NCI-H2196 treated with DMSO at 0.1 percent for 48 hours (cell line): ENCODE measurements around the gene GMPS.
"Not testable (repeated sequence)": the region's sequence is repeated elsewhere in the genome, so short reads cannot be mapped to it uniquely, and the experiment has no call there.

Experiments
- DNase-seq: peaks from one replicate; lab custom pipeline; 2025; ENCODE audit not compliant: unreplicated experiment; lab: John Stamatoyannopoulos, UW

GMPS gene

DNA sequence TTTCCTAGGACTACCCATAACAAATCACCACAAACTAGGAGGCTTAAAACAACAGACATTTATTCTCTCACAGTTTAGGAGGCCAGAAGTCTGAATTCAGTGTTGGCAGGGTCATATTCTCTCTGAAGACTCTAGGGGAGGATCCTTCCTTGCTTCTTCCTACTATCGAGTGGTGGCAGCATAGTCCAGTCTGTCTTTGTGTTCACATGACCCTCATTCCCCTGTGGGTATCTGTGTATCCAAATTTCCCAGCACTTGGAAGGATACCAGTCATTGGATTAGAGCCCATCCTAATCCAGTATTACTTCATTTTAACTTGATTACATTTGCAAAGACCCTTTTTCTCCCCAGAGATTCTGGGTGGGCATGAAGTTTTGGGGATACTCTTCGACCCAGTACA is 63.8 kb downstream of the GMPS start:
- DNase-seq: no peak

DNA sequence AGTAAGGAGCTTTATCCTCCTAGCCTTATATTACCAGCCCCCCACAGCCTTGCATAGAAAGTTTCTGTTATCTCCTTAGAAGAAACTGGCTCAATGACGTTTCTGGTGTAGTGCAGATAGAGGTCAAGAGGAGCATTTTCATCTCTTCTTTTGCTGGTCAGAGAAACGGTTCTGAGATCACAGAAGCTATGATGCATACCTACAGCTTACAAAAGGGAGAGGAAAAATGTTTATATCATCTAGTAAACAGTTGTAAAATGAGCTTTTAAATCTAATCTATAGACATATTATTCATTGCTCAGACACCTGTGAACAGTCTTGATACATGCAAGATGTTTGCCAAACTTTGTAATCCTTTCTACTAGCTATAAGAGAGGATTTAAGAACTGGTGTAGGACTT is 68.0 kb downstream of the GMPS start:
- no peak for DNase-seq

DNA sequence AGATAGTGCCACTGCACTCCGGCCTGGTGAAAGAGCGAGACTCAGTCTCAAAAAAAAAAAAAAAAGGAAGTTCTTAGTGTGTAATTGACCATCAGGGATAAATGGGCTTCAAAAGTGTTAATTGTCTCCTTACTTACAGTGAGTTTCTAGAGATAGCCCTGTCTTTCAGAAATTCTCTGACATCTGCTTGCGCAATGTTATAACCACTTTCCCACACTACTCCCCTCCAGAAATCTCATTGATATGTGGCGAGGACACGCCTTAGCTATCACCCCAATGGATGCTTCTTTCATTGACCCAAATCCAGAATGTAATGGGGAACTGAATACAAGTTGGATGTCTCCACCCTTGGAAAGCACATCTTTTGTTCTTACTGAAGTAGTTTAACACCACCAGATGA is 70.9 kb downstream of the GMPS start:
- DNase-seq: no peak

DNA sequence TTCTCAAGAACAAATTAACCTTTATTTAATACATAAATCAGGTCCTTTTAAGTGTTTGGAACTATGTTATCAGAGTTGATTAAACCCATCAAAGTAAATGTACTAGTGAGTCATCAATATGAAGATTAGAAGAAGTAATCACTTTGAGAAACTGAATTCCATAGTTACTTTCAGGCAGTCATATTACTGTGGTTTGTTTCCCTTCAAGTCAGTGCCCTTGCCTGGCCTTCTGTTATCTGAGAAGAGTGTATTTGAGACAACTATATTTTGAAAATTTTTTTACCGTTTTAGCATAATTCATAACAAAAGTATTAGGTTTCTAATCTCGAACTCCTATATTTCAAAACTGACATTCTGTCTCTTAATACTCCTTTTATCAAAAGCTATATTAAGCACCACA is 73.6 kb downstream of the GMPS start:
- DNase-seq: no peak

DNA sequence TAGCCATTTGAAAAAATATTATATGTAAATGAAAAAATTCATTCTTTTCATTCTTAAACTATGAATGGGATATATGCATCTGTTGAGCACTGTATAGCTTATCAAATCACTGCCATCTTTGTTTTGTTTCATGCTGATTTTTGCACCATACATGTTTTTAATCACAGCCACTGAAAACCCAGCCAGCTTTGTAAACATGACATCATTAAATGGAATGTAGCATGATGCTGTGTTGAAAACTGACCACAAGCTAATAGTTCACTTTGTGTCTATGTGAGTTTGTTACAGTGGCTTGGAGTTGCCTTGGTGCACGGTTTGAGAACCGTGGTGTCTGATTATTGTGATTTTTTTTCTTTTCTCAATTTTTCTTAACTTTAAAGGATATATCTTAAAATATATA is 75.7 kb downstream of the GMPS start:
- no peak for DNase-seq

DNA sequence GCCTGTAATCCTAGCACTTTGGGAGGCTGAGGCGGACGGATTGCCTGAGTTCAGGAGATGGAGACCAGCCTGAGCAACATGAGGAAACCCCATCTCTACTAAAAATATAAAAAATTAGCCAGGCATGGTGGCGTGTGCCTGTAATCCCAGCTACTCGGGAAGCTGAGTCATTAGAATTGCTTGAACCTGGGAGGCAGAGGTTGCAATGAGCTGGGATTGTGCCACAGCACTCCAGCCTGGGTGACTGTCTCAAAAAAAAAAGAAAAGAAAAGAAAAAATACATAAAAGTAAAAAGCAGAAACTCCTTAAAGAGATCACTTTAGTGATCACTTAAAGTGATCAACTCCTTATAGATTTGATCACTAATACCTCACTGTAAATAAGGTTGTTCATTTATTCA is 78.0 kb downstream of the GMPS start:
- DNase-seq: no peak

DNA sequence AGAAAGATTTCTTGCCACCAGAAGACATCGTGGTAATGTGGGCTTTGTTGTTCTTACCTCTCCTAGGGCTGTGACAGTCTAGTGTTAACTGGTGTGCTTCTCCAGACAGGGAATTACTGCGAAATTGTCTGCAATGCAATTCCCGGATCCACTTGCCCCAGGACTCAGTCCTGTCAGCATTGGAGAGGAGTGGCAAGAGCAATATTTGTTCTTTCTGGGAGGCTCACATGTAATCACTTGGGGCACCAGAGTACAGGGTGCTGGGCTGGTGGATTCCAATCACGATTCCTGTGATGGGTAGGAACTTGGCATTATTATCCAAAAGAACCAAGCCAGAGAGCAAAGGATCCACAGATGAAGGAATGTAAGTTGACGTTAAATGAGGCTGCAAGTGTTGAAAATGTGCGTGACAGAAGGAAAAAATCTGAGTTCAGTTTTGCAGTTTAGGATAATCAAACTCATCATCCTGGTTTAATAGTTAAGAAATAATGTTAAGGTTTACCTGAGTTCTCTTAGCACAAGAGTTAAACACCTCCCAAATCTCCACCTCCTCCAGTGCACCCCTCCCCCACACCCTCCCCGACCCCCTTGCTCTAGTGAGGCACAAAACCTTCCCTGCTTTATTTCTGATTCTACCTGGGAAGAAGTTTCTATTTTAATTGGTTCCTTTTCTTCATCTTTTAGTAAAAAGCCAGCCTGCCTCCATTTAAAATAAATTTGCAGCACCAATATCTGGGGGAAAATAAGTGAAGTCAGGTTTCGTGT is 79.2 kb downstream of the GMPS start:
- DNase-seq: no peak

DNA sequence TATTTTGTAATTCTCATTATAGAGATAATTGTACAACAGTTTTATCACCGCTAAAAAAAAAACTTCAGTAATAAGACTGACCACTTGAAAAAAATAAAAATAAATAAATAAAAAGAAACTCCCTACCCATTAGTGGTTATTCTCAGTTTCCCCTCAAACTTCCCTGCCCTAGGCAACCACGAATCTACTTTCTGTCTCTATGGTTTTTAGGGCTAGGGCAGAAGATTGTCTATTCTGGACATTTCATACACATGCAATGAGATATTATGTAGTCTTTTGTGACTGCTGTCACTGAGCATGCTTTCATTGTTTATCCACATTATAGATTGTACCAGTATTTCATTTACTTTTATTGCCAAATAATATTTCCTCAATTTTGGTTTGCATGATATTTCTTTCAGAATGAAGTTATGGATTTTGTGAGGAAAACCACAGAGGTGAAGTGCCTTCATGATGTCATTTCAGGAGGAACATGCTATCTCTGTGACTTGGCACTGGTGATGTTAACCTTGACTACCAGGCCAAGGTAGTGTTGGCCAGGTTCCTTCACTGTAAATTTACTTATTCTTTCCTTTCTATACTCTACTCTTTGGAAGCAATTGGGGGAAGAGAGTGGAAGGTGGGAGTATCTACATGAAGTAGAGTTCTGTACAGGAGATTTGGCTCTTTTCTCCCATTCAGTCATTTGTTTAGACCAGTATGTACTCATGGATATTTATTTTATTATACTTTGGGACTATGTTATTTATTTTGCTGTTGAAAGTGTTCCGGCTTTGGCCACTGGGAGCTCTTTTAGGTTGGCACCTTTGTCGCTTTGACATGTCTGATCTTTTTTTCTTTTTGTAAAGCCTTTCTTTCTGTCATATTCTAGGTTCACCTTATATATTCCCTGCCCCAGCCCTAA is 86.3 kb downstream of the GMPS start:
- DNase-seq: no peak

DNA sequence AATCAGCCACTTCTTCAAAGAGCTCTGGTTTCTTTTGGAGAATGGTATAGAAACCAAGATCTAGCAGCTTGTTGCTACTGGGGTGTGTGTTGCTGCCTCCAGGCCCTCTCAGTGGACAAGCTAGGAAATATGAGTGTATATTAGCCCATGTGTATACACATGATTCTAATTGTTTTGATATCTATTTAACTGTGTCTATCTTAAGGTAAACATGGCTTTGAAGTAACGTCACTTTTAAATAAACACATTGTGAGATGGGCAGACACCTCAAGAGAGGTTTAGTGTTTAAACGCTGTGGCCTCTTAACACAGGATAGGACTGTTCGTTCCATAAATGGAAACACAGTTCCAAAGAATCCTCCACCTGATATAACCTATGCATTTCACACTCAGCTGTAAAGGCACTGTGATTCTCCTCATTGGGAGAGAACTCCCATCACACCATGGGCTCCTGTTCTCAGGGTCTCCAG is 87.0 kb downstream of the GMPS start:
- no peak for DNase-seq

DNA sequence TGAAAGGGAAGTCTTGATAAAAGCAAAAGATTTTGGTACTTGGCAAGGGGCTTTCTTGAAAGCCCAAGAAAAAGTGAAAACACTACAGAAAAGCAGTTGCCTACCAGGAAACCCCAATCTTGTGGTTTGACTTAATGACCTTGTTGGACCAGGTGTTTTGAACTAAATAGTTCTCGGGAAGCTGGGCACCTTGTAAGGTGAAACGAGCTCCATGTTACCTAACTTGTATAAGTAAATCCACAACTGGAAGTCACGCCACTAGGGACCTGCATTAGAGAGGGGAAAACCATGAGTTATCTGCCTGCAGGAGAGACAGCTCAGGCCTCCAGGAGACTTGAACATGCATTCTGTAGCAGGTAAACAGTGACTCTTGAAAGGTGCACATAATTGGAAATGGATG is 88.2 kb downstream of the GMPS start:
- no peak for DNase-seq

DNA sequence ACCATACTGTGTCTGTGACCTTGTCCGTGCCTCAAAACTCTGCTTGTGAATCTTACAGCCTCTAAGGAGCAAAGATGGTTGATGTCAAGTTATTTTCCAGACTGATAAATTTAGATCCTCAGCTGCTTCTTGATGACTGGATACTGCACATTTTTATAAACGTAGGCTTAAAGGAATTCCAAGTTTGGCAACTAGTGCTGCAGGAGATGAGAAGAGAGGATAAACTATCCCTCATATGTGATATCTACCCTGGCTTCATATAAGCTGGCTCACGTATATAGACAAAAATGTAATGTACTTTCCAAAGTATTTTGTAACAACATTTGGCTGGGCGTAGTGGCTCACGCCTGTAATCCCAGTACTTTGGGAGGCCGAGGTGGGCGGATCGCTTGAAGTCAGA is 89.6 kb downstream of the GMPS start:
- no peak for DNase-seq

DNA sequence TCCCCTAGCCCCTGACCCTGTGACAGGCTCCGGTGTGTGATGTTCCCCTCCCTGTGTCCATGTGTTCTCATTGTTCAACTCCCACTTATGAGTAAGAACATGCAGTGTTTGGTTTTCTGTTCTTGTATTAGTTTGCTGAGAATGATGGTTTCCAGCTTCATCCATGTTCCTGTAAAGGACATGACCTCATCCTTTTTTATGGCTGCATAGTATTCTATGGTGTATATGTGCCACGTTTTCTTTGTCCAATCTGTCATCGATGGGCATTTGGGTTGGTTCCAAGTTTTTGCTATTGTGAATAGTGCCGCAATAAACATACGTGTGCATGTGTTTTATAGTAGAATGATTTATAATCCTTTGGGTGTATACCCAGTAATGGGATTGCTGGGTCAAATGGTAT is 90.6 kb downstream of the GMPS start:
- DNase-seq: not testable (repeated sequence)

DNA sequence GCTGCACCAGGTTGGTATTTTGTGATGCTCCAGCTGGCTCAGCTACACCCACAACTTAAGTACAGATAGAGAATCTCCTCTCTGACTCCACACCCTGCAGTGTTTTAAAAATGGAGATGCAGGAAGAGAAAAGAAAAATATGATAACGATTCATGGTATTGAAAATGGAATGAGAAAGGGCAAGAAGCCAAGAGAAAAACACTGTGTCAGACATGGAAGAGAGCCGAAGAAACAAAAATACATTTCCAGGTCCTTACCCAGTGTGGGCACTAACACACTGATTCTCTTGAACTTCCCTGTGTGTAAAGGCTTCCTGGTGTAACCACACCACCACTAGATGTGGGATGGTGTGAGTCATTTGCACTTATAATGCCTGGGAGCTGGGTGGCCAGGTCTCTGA is 93.1 kb downstream of the GMPS start:
- no peak for DNase-seq

DNA sequence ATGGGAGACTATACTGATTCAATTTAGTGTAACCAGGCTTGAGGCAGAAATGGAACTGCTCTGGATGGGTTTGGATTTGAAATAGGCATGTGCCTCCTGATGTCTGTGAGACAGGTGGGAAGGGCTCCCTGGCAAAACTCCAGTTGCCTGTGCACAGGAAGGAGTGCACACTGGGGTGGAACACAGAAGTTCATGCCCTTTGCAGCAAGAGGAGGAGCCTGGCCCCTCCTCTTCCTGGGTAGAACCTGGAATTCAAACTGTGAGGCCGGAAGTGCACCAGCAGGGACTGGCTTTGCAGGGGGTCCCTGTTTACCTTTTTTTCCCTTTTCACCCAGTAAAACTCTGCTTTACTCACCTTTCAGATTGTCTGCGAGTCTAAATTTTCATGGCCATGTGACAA is 99.9 kb downstream of the GMPS start:
- no peak for DNase-seq

DNA sequence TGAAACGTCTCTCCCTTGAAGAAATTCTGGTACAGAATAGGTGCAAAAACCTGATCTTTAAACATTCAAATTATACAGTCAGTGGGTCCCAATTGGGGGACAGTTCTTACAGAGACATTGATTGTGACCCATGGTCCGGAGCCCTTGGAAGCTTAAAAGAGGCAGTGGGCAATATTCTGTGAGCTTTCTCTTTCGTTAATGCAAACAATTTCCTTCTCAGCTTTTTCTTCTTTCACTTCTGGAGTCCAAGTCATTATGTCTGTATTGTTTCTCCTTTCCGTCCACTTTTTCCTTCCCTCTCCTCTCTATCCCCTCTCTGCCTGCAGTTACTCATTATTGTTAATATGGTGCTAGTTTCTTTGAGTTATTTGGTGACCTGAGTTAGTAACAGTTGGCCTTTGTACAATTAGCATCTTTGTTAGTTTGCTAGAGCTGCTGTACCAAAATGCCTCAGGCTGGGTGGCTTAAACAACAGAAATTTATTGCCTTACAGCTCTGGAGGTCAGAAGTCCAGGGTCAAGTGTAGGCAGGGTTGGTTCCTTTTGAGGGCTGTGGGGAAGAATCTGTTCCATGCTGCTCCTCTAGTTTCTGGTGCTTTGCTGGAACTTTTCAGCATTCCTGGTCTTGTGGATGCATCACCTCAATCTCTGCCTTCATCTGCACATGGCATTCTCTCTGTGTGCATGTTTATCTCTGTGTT is 102.6 kb downstream of the GMPS start:
- no peak for DNase-seq

DNA sequence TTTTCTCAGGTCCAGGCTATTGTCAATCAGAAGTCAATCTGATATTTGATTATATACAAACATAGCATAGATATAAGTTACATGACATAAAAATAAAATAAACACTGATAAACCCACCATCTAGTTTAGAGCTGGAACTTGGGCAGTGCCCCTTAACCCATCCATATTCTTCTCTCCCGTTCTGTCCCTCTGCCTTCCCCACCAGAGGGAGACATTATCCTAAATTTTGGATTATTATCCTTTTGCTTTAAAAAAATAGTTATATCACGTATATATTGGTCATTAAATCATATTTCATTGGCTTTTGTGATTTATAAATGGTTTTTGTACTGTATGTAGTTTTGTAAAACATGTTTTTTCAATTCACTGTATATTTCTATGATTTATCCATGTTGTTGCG is 107.9 kb downstream of the GMPS start:
- no peak for DNase-seq

DNA sequence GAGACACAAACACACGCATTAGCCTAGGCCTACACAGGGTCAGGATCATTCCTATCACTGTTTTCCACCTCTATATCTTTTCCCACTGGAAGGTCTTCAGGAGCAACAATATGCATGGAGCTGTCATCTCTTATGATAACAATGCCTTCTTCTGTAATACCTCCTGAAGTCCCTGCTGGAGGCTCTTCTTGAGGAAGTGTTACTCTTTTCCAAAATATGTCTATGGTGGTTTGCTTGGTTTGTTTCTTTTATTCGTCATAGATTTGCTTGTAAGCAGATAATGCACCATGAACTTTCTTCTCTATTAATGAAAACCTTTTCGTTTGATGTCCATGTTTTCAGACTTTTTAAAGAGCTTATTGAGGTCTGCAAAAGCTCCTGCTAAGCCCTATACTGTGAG is 109.3 kb downstream of the GMPS start:
- DNase-seq: no peak

DNA sequence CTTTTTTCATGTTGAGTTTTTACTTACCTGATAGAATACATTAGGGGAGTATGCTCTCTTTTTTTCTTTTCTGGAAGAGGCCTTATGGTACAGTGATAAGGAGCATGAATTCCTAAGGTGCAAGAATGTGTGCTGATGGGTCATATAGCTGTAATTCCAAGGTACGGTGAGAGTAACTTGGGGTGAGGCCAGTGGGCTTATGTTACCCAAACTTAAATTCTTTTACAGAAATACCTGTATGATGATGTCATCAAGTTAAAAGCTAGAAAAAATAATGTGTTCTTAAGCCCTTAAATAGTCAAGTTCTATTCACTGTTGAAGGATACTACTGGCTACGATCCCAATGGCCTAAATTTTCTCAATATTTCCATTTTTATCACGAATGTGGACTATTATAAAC is 111.2 kb downstream of the GMPS start:
- no peak for DNase-seq

DNA sequence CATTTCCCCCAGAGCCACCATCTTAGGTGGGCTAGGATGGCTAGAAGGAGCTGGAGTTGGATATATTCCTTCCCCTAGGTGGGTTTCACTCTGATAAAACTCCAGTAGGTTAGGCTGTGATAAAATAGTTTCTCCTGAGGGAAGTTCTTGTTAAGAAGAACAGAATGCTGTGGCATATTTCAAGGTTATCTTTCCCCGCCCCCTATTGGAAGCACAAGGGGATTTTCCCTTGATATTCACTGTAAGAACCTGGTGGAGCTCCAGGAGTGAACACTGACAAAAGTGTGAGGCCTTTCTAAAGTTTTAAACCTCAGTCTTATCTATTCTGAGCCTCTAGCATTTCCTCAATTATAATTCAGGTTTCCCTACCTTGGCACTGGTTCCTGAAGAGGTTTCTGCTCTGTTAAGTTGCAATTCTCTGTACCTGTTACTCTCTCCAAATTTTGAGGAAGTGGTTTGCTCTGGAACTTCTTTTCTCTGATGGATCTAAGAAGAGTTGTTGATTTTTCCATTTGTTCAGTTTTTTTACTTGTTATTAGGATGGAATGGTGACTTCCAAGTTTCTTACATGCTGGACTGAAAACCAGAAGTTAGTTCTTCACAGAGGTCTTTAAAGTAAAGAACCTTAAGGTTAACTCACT is 113.5 kb downstream of the GMPS start:
- DNase-seq: no peak

DNA sequence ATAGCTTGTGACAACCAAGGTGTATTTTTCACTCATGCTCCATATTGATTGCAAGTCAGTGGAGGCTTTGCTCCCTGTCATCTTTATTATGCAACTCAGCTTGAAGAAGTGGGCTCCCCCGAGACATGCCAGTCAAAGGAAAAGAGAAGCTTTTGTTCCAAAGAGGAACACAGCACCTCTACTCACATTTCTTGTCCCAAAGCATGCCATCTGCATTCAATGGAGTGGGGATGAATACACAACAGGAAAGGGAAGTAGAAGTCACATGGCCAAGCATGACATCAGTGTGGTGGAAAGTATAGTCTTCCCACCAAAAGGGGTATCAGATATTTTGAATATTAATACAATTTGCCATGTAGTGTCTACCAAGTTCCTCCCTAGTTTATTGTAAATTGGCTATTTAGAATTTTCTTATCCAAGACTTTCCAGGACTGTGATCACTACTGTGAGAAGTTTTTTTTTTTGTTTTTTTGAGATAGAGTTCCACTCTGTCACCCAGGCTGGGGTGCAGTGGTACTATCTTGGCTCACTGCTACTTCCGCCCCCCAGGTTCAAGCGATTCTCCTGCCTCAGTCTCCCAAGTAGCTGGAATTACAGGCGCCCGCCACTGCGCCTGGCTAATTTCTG is 114.5 kb downstream of the GMPS start:
- no peak for DNase-seq

DNA sequence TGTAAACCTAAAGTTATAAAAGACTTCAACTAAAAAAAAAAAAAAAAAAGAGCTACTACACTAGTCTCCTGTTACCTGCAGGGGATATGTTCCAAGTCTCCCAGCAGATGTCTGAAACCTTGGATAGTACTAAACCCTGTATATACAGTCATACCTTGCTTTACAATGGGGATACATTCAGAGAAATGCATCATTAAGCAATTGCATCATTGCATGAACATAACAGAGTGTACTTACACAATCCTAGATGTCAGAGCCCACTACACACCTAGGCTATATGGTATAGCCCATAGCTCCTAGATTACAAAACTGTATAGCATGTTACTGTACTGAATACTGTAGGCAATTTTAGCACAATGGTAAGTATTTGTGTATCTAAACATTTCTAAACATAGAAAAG is 119.1 kb downstream of the GMPS start:
- no peak for DNase-seq
